Measurements from ENCODE around the gene RAPGEF1.

The RAPGEF1 gene

GRCh38 chr9:131594906-131595665 is 144.8 kb downstream of the RAPGEF1 start:
- DNase-seq (ENCODE audit: insufficient read length, low spot score) (no peak), FAIRE-seq (no peak)

GRCh38 chr9:131593936-131594665 is 145.8 kb downstream of the RAPGEF1 start:
- FAIRE-seq = no peak
- DNase-seq (ENCODE audit: insufficient read length, low spot score) = no peak

- DNase-seq (ENCODE audit: insufficient read length, low spot score) = no peak
Observed at GRCh38 chr9:131593091-131593820, 146.6 kb downstream of the RAPGEF1 start.

GRCh38 chr9:131591845-131592208 is 148.0 kb downstream of the RAPGEF1 start:
- FAIRE-seq (no peak), DNase-seq (ENCODE audit: insufficient read length, low spot score) (no peak)

More at GRCh38 chr9:131593091-131593820, 146.6 kb downstream of the RAPGEF1 start:
- no peak for FAIRE-seq

GRCh38 chr9:131590907-131591844 is 148.7 kb downstream of the RAPGEF1 start:
- FAIRE-seq = no peak

GRCh38 chr9:131590449-131590848 is 149.4 kb downstream of the RAPGEF1 start:
- no peak for FAIRE-seq
- DNase-seq (ENCODE audit: insufficient read length, low spot score) = no peak

More at GRCh38 chr9:131590907-131591844, 148.7 kb downstream of the RAPGEF1 start:
- peak; percentile 81 for DNase-seq (ENCODE audit: insufficient read length, low spot score)

GRCh38 chr9:131589993-131590392 is 149.9 kb downstream of the RAPGEF1 start:
- no peak for DNase-seq (ENCODE audit: insufficient read length, low spot score)
- no peak for FAIRE-seq

GRCh38 chr9:131589124-131589711 is 150.7 kb downstream of the RAPGEF1 start:
- no peak for FAIRE-seq
- no peak for DNase-seq (ENCODE audit: insufficient read length, low spot score)

- no peak for DNase-seq (ENCODE audit: insufficient read length, low spot score)
- FAIRE-seq = no peak
Observed at GRCh38 chr9:131588396-131588795, 151.5 kb downstream of the RAPGEF1 start.

GRCh38 chr9:131587906-131588305 is 152.0 kb downstream of the RAPGEF1 start:
- no peak for DNase-seq (ENCODE audit: insufficient read length, low spot score)
- no peak for FAIRE-seq

- FAIRE-seq (no peak), DNase-seq (ENCODE audit: insufficient read length, low spot score) (no peak)
Observed at GRCh38 chr9:131587331-131587730, 152.5 kb downstream of the RAPGEF1 start.

- DNase-seq (ENCODE audit: insufficient read length, low spot score) = peak; percentile 32
- peak; percentile 31 for FAIRE-seq
Observed at GRCh38 chr9:131585375-131585774, 154.5 kb downstream of the RAPGEF1 start.

GRCh38 chr9:131584858-131585257 is 155.0 kb downstream of the RAPGEF1 start:
- DNase-seq (ENCODE audit: insufficient read length, low spot score) (no peak), FAIRE-seq (no peak)

- no peak for FAIRE-seq
- DNase-seq (ENCODE audit: insufficient read length, low spot score) = no peak
Observed at GRCh38 chr9:131583836-131584555, 155.9 kb downstream of the RAPGEF1 start.

- no peak for DNase-seq (ENCODE audit: insufficient read length, low spot score)
- no peak for FAIRE-seq
Observed at GRCh38 chr9:131583337-131583645, 156.6 kb downstream of the RAPGEF1 start.

GRCh38 chr9:131582466-131583336 is 157.2 kb downstream of the RAPGEF1 start:
- FAIRE-seq = no peak
- DNase-seq (ENCODE audit: insufficient read length, low spot score) = no peak

GRCh38 chr9:131582056-131582455 is 157.8 kb downstream of the RAPGEF1 start:
- no peak for DNase-seq (ENCODE audit: insufficient read length, low spot score)
- no peak for FAIRE-seq

GRCh38 chr9:131580358-131580757 is 159.5 kb downstream of the RAPGEF1 start:
- FAIRE-seq (no peak), DNase-seq (ENCODE audit: insufficient read length, low spot score) (no peak)

Measured in GM19239 (cell line).